ENCODE data around the gene SNCG.
"Not testable (repeated sequence)": the region's sequence is repeated elsewhere in the genome, so short reads cannot be mapped to it uniquely, and the experiment has no call there.

SNCG gene

DNA sequence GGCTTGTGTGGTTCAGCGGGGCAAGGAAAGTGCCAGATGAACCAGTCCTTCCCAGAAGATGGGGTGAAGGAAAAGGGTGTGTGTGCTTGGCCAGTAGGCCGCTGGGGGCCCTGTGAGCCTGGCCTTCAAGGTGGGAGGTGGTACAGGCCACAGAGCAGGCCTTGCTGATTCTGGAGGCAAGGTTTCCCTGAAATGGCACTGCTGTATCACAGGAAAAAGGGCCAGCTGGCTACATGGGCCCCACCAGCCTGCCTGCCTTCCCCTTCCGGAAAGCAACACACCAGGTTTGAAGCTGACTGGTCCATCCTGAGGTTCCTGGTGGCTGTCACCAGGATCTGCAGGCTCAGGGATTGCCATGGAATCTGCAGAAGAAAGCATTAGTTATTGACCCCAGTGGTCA is 13.5 kb upstream of the SNCG start:
- in situ Hi-C loops (cut with HindIII; ENCODE audit: low sequenced_read_pairs): no loop called here

DNA sequence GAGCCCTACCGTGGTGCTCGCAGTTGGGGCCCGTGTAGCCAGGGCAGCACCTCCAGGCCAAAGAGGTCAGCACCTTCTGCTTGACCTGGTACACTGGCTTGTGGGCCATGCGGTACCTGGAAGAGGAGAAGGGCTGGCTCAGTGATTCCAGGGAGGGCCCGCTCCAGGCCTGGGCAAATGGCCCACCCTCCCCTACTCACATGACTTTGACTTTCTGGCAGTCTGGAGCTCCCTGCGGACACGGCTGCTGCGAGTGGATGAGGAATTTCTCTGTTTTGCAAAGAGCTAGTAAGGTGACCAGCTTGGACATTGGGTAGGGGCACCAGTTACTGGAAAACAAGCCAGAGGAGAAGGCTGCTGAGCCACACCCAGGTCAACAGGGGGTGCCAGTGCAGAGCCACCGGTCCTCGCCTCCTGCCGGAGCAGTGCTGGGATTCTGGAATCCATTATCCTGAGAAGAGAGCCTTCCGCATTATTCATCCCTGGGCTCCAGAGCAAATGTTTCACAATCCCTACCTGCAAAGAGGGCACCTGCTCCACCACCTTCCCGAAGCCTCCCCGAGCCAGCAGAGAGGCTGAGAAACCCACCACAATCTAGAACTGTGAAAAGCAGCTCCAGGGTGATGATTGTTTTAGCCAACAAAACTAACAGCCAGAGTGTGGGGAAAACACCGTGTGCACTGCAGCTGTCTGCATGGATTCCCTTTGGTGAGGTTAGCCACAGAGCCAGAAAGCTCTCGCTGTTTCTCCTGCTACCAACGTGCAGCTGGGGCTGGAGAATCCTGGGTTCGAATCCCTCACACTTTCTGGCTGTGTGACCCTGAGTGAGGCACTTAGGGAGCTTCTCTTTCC is 12.8 kb upstream of the SNCG start:
- in situ Hi-C loops (cut with HindIII; ENCODE audit: low sequenced_read_pairs): no loop called here

DNA sequence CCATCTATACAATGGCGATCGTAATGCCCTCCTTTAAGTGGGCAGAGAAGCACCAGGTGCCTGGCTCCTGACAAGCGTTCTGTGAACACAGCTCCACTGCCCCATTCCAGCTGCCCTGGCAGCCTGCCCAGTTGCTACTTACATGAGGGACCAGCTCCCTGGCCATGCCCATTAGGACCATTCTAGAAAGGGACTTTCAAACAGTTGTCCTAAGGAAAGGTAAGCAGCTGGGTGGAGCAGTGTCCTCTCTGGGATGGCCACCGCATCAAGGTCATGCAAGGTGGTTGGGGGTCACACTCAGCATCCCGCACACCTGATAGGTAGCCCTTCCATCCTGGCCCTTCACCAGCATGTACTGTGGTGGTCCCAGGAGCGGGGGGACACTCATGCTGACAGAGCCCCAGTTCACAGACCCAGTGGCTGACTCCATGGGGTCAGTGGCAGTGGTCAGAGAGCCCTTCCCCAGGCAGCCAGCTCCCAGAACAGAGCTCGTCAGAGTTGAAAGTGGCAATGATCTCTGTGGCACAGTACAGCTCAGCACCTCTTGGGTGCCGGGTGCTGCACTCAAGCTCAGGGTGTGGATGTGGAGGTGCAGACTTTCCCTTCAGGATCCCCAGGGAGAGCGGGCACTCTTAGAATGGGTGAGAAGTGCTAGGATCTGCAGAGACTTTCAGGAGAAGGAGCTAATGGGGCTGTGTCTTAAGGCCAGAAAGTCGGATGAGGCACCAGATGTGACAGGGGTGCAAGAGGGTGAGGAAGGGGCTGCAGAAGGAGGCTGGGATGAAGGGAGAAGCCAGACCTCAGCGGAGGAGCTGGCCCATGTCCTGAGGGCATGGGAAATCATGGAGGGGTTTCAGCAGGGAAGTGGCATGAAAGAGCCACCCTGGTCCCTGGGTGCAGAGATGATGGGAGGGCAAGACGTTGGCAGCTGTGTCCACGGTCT is 11.9 kb upstream of the SNCG start:
- in situ Hi-C loops (cut with HindIII; ENCODE audit: low sequenced_read_pairs): no loop called here

DNA sequence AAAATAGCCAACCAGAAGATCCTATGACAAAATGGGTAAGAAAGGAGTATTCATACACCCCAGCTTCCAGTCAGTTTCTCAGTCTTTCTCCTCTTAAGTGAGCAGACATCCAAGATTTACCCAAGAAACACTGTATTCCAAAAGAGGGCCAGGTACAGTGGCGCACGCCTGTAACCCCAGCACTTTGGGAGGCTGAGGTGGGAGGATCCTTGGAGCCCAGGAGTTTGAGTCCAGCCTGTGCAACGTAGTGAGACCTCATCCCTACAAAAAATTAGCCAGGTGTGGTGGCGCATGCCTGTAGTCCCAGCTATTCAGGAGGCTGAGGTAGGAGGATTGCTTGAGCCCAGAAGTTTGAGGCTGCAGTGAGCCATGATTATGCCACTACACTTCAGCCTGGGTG is 10.6 kb upstream of the SNCG start:
- in situ Hi-C loops (cut with HindIII; ENCODE audit: low sequenced_read_pairs): not testable (repeated sequence)

DNA sequence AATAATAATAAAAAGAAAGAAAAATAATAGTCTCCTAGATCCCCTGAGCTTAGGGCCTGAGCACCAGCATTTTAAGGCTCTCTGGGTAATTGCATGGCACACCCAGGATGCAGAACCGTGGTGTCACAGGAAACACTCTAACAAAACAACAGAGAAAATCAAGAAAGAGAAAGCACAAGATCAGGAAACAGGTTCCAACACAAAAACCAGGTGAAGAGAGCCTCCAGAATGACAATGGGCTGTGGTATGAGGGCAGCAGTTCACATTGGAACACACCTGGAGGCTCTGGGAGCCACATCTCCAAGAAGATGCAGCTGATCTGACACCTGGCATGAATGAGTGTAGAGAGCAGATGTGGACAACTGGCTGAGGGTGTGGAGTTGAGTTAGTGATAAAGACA is 8.1 kb upstream of the SNCG start:
- in situ Hi-C loops (cut with HindIII; ENCODE audit: low sequenced_read_pairs): no loop called here

DNA sequence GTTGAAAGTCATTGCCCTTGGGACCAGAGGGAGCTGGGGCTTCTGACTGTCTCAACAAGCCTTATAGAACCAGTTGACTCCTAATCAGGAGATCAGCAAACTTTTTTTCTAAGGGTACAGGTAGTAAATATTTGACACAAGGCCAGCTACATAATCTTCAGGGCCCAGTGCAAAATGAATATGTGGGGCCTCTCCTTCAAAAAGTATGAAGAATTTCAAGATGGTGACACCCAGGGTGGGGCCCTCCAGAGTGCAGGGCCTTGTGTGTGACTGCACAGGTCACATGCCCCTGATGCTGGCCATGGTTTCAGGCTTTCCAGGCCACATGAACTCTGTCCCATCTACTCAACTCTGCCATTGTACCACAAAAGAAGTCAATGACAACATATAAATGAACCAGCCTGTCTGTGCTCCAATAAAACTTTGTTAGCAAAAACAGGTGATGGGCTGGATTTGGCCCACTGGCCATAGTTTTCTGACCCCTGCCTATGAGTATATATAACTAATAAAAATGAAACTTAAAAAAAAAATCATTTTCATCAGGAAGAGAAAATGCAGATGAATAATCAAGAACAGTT is 7.1 kb upstream of the SNCG start:
- in situ Hi-C loops (cut with HindIII; ENCODE audit: low sequenced_read_pairs): no loop called here

DNA sequence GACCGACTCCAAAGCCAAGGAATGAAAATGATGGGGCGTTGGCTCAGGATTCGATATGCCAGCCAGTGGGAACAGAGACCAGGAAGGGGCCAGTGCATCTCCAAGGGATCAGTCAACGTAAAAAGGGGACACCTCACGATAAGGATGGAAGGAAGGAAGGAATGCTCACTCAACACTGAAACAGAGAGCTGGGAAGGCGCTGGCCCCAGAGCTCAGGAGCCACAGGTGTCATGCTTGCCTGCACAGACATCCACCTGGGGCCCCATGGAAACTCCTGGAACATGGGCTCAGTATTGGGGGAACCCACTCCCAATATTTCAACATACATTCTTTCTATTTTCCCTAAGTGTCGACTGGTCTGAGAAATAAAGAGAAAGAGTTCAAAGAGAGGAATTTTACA is 6.3 kb upstream of the SNCG start:
- in situ Hi-C loops (cut with HindIII; ENCODE audit: low sequenced_read_pairs): no loop called here

DNA sequence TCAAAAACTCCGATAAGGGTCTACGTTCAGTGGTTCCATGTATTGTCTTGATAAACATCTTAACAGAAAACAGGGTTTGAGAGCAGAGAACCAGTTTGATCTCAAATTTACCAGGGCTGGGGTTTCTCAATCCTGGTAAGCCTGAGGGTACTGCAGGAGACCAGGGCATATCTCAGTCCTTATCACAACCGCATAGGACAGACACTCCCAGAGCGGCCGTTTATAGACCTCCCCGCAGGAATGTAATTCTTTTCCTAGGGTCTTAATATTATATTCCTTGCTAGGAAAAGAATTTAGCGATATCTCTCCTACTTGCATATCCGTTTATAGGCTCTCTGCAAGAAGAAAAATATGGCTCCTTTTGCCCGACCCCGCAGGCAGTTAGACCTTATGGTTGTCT is 5.7 kb upstream of the SNCG start:
- in situ Hi-C loops (cut with HindIII; ENCODE audit: low sequenced_read_pairs): not testable (repeated sequence)

DNA sequence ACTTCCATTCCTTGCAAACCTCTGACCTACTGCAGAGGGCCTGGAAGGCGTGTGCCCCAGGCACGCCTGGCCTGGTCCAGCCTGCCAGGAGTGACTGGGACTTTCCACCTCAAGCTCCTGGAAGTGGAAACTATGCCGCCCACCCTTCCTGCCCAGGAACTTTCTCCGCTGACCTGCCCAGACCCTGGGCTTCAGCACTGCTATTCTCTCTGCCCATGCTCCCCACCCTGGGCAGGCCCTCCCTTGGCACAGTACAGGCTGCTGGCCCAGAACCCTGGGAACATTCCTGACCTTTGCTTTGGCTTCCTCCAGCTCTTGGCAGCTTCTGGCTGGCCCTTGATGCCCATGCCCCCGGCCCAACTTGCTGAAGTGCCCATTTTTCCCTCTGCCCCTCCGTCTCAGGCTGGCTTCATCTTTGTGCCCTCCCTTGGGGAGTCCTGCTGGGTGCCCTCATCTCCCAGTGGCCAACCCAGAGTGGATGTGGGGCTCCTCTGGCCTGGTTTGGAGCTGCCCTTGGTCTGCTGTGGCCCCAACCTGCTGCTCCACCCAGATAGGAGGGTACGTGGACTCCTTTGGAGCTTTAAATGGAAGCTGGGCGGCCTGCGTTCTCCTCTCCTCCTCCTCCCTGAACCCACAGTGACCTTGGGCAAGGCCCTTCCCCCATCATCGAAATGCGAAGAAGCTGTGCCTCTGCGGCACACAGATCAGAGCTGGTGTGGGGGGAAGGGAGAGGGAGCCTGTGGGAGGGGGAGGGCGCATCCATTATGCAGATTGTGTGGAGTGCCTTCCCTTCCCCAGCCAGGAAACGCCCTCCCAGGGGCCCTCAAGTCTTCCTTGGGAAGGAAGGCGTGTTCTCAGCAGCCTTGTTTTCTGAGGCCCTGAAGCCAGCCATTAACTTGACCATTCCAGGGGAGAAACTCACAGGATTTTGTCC is 4.4 kb upstream of the SNCG start:
- in situ Hi-C loops (cut with HindIII; ENCODE audit: low sequenced_read_pairs): no loop called here

DNA sequence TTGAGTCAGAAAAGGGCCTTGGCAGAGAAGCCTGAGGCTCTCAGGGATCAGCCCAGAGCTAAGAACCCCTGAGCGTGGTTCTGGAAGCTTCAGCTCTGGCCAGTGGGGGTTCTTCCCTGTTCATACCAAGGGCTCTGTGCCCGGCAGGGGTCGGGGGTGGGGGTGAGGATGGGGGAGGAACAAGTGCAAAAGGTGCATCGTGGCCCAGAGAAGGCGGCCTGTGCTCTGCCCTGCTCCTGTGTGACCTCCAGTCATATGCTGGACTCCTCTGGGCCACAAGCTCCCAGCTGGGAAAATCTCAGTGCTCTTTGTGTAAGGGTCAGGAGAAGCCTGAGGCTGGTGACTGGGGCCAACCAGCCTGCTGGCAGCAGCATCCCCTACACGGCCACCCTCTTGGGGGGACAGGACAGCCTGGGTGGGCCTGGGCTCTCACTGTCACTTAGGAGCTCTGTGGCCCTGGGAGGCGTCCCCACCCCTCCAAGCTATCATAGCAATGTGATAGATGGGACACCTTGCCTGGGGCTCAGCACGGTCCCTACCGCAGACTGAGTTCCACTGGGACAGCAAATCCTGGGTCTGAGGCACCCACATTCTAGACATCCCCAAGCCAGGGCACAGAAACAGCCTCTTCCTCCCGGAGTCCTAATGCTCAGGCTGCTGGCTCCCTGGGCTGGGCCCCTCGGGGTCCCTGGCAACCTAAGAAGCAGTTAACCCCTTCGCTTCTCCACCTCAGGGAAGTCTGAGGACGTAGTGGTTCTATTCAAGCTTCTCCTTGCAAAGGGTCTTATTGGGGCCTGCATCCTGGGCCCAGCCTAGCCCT is 3.5 kb upstream of the SNCG start:
- in situ Hi-C loops (cut with HindIII; ENCODE audit: low sequenced_read_pairs): no loop called here

DNA sequence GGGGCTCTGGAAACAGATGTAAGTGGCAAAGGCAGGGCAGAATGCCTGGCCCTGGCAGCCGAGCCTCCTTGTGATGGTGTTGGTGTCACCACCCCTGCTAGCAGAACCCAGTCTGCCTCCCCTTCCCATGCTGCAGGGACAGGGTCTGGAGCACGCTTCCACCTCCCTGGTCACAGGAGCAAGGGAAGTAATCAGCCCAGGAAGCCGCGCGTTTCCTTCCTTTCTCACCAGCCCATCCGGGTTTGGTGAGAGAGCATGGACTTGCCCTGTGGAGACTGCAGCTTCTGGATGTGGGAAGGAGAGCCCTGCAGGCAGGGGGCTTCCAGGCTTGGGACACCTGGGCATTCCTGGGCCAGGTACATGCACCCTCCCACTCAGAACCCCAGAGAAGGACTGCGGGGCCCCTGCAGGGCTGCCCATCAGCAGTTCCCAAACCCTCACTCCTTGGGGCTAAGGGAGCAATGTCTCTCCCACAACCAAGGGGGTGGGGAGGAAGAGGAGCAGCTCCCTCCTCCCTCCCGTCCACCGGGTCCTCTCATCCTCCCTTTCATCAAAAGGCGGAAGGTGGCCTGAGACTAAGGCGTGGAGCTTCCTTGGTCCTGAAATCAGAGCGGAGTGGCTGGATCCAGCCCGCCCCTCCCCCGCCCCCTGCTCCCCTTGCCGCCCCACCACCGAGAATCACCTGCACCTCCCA is 2.8 kb upstream of the SNCG start:
- in situ Hi-C loops (cut with HindIII; ENCODE audit: low sequenced_read_pairs): no loop called here

DNA sequence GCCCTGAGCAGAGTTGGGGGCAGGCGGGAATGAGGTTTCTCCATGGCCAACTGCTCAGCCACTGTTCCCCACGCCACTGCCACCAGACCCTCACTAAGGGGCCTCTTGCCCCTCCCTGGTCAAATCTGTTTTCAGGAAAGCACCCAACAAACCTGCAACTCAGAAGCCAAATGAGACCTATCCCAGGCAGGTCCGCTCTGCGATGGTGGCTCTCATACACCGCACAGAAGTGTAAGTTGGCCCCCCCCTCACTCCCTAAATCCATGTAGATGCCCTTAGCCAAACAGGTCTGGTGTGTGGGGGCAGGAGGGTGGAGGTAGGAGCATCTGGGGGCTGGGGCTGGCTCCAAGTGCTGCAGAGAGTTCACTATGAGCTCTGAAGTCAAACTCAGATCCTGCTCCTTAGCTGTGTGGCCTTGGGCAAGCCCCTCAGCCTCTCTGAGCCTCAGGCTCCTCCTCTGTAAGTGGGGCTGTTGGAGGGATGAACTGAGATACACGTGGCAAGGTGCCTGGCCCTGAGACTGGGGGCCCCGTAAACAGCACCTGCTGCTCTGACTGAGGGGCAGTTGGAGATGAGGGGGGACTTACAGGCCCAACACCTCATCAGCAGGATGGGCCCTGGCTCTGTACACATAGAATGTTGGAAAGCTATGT is 2.1 kb upstream of the SNCG start:
- in situ Hi-C loops (cut with HindIII; ENCODE audit: low sequenced_read_pairs): no loop called here

DNA sequence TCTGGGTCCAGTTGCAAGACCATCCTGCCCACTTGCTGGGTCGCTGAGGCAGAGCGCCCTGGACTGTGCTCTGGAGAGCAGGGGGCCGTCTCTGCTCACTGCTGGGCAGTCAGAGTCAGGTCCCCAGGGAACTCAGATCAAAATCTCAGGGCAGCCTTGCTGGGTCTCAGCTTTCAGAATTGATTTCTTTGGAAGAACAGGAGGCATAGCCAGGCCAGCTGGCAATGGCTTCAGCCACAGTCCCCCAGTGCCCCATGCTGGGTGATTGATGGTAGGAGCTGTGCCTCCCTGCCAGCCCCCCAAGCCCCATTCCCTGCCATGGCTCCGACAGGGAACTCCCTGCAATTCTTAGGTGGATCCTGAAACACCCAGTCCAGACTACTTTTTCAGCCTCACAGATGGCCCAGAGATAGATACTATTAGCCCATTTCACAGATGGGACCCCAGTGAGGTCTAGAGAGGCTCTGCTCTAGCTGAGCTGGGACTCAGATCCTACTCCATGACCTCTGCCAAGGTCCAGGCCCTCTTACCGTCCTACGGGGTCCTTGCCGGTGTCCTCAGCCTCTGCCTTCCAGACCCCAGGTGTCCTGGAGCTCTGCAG is 1.5 kb upstream of the SNCG start:
- in situ Hi-C loops (cut with HindIII; ENCODE audit: low sequenced_read_pairs): no loop called here

DNA sequence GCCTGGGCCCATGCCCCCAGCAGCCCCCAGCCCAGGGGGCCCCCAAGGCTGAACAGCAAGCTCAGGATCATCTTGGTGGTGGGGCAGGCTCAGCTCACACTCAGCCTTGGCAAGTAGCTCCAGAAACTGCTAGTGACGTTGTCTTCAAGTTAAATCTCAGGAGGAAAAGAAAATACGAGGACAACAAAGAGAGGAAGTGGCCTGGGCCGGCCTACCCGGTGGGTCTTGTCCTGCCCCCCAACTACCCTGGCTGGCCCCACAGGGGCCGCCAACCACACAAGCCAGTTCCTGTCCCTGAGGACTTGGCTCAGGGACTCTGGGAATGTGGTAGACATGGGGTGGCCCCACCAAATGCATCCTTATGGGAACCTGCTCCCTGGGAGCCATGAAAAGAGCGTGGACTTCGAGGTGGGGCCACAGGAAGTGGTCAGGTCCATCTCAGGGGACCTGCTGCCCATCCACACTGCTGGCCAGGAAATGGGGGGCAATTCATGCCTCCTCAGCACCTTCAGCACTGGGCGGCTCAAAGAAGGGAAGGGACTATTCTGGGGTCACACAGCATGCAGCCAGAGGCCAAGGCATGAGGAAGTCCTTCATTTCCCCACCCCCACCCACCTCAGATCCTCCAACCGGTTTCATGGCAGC is 806 bp upstream of the SNCG start, which contains the start of gene MMRN2:
TSS of gene MMRN2 (minus strand) at position 145 of the 645 bp plus-strand sequence. CDS start at position 71, 74 bp downstream.
- in situ Hi-C loops (cut with HindIII; ENCODE audit: low sequenced_read_pairs): no loop called here

DNA sequence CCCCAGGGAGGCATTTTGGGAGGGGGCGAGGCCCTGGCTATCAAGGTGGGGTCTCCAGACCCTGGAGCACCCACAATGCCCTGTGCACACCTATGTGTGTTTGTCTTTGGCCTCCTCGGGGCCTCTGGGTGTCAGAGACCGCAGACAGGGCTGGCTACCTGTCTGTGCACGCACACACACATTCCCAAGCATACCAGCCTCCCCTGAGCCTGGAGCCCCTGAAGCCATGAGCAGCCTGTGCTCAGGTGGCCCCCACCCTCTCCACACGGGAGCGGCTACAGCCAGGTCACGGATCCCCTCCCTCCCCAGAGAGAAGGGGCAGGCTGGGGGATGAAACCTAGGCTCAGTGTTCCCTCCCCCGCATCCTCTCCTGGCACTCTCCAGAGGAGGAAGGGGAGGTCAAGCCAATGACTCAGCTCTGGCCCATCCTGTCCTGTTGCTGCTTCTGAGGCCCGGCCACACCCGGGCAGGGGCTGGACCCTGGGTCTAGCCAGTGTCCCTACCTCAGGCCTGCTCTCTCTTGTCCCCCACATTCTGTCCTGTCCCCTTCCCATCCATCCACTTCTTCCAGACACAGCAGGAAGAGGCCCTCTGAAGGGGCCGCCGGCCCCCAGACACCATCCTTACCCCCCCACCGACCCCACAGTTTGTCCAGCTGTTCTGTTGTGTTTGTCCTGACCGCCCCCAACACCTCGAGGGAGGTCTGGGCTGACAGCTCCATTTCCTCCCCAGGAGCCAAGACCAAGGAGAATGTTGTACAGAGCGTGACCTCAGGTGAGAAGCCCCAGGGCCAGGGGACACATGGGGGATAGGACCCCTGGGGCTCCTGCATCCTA is 720 bp downstream of the SNCG start:
- in situ Hi-C loops (cut with HindIII; ENCODE audit: low sequenced_read_pairs): no loop called here

DNA sequence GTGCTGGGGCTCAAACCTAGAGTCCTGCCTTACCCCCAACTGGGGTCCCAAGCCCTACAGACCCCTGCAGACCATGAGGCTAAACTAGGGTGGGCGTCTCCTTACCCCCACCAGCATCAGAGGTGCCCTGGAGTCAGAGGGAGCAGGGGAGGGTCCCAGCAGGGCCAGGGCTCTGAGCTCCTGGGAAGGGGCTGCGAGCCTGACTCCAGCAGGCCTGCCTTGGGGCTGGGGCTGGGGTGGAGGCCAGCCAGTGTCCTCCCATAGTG is 1.3 kb downstream of the SNCG start:
- in situ Hi-C loops (cut with HindIII; ENCODE audit: low sequenced_read_pairs): no loop called here
